Kidney epithelial cell (primary cell): ENCODE measurements around the gene AZU1. TPM values are rescaled to one million over a fixed set of nuclear protein-coding genes. Genes with fewer than 3 reads are reported as not detected.

Experiments used
- DNase-seq: peaks from one replicate; pipeline ENCODE4 v3.0.0-alpha.2; 2010; ENCODE audit warnings: low read depth
- H3K27me3 ChIP-seq: 2 replicates; pipeline ENCODE4 v1.6.0; 2011; ENCODE audit warnings: low read length; ENCODE audit not compliant: control insufficient read depth, insufficient read depth
- H3K36me3 ChIP-seq: 2 replicates; pipeline ENCODE4 v1.5.1; 2011; ENCODE audit warnings: low read length; ENCODE audit not compliant: control insufficient read depth, insufficient read depth
- H3K4me3 ChIP-seq: 2 replicates; pipeline ENCODE4 v1.5.1; 2011; ENCODE audit warnings: low read depth, mild to moderate bottlenecking, control low read depth, low read length
- total RNA-seq: library from RNA; depleted of rRNA; stranded (reverse); fragments of >200 nt; gene quantifications from 2 replicates; pipeline ENCODE4 v1.2.3, GENCODE V29; 2015
- TF ChIP-seq, protein P1 (sequence below): IDR thresholded peaks from 2 replicates; pipeline ENCODE4 v1.5.1; 2011; ENCODE audit warnings: mild to moderate bottlenecking, moderate library complexity, low read length, control low read depth, inconsistent platforms; ENCODE audit not compliant: insufficient read depth, poor library complexity, severe bottlenecking

The AZU1 gene
- total RNA-seq, 1 donor from 2014 or later: not detected

GRCh38 chr19:855142-855541 lies 27.5 kb downstream of the AZU1 start:
- TF ChIP-seq, protein P1, sequence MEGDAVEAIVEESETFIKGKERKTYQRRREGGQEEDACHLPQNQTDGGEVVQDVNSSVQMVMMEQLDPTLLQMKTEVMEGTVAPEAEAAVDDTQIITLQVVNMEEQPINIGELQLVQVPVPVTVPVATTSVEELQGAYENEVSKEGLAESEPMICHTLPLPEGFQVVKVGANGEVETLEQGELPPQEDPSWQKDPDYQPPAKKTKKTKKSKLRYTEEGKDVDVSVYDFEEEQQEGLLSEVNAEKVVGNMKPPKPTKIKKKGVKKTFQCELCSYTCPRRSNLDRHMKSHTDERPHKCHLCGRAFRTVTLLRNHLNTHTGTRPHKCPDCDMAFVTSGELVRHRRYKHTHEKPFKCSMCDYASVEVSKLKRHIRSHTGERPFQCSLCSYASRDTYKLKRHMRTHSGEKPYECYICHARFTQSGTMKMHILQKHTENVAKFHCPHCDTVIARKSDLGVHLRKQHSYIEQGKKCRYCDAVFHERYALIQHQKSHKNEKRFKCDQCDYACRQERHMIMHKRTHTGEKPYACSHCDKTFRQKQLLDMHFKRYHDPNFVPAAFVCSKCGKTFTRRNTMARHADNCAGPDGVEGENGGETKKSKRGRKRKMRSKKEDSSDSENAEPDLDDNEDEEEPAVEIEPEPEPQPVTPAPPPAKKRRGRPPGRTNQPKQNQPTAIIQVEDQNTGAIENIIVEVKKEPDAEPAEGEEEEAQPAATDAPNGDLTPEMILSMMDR: no peak
- H3K36me3 ChIP-seq: no peaks in the 10 kb centered on the region
- H3K27me3 ChIP-seq: peaks cover 36% of the 10 kb centered on the region
- no peak for DNase-seq
- H3K4me3 ChIP-seq: no peak overlapping the region

DNA sequence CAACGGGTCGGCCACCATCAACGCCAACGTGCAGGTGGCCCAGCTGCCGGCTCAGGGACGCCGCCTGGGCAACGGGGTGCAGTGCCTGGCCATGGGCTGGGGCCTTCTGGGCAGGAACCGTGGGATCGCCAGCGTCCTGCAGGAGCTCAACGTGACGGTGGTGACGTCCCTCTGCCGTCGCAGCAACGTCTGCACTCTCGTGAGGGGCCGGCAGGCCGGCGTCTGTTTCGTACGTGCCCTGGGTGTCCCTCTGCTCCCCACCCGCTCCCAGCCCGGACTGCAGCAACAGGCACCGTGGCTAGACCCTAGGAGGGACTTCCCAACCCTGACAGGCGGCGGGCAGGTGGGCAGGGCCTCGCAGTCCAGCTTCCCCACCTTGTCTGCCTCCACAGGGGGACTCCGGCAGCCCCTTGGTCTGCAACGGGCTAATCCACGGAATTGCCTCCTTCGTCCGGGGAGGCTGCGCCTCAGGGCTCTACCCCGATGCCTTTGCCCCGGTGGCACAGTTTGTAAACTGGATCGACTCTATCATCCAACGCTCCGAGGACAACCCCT lies 28.0 kb downstream of the AZU1 start:
- TF ChIP-seq, protein P1: no peak
- Histone ChIP-seq H3K27me3 (peaks cover 38% of the 10 kb centered on the region), H3K36me3 (no peaks in the 10 kb centered on the region), H3K4me3 (no peak overlapping the region)
- no peak for DNase-seq

DNA sequence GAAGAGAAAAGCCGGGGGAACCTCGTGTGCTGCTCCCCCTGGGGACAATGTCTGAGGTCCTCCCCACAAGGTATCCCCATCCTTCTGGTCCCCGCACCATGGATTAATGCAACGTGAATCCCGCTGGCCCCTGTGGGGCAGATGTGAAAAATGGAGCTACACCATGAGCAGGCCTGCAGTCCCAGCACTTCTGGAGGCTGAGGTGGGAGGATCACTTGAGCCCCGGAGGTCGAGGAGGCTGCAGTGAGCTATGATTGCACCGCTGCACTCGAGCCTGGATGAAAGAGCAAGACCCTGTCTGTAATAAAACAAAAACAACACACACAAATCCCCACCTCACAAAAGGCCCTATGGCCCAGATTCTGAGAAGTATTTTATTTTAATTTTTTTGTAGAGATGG lies 30.6 kb downstream of the AZU1 start:
- no peak for DNase-seq
- Histone ChIP-seq H3K4me3 (no peak overlapping the region), H3K27me3 (peaks cover 31% of the 10 kb centered on the region), H3K36me3 (no peaks in the 10 kb centered on the region)
- TF ChIP-seq, protein P1: no peak

GRCh38 chr19:858868-859843 lies 31.5 kb downstream of the AZU1 start, which contains the start of gene CFD:
TSS of gene CFD (plus strand) at chr19:859664. CDS start at chr19:859690, 26 bp downstream.
- peak within 1 kb of the TSS; percentile 34 for H3K4me3 ChIP-seq
- H3K36me3 ChIP-seq: no peaks in the 10 kb centered on the region
- H3K27me3 ChIP-seq: peaks cover 29% of the 10 kb centered on the region
- TF ChIP-seq, protein P1: no peak
- DNase-seq: no peak

DNA sequence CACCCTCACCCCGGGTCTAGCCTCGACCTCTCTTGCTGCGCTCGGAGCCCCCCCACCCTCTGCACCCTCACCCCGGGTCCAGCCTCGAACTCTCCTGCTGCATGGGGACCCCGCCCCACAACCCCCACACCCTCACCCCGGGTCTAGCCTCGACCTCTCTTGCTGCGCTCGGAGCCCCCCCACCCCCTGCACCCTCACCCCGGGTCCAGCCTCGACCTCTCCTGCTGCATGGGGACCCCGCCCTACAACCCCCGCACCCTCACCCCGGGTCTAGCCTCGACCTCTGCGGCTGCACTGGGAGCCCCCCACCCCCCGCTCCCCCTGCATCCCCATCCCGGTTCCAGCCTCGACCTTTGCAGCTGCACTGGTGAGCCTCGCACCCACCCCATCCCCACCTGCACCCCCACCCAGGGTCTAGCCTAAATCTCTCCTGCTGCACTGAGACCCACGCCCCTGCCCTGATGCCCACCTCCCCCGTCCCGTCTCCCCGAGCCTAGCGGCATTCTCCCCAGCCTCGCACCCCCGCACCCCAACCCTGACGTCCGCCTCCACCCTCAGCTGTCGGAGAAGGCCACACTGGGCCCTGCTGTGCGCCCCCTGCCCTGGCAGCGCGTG lies 33.6 kb downstream of the AZU1 start:
- no peak overlapping the region for H3K4me3 ChIP-seq
- DNase-seq: no peak

More for the DNA sequence above, 33.6 kb downstream of the AZU1 start:
- TF ChIP-seq, protein P1: no peak
- Histone ChIP-seq H3K27me3 (peaks cover 22% of the 10 kb centered on the region), H3K36me3 (no peaks in the 10 kb centered on the region)
